Mucosa of descending colon (tissue), 3 donors: ENCODE data around the gene HOXB5. TPM values are rescaled to one million over a fixed set of nuclear protein-coding genes. Genes with fewer than 3 reads are reported as not detected.

Source experiments
- ATAC-seq: fragments of 200-7000 bp; cut with Tn5 transposase; one replicate; pipeline ENCODE4 v1.9.1; 2020; ENCODE audit warnings: mild to moderate bottlenecking, moderate library complexity
- DNase-seq, 3 donors: peaks; one replicate each; pipeline ENCODE4 v3.0.0-alpha.2; 2020
- H3K36me3 ChIP-seq: fragments of 200-600 bp; one replicate; pipeline ENCODE4 v1.8.0; 2021; ENCODE audit warnings: low read depth, mild to moderate bottlenecking
- H3K4me1 ChIP-seq: fragments of 200-600 bp; one replicate; pipeline ENCODE4 v1.8.0; 2021; ENCODE audit warnings: low read depth, mild to moderate bottlenecking
- H3K4me3 ChIP-seq: fragments of 200-600 bp; one replicate; pipeline ENCODE4 v1.8.0; 2021; ENCODE audit warnings: mild to moderate bottlenecking
- H3K9me3 ChIP-seq: fragments of 200-600 bp; one replicate; pipeline ENCODE4 v1.8.0; 2021; ENCODE audit warnings: mild to moderate bottlenecking
- CTCF ChIP-seq: fragments of 200-600 bp; IDR thresholded peaks from one replicate; pipeline ENCODE4 v1.8.0; 2022; ENCODE audit warnings: antibody characterized with exemption, mild to moderate bottlenecking
- intact Hi-C, 2 donors: fragments of 100-400 bp; cut with DNase I in 1 of 2; cut with micrococcal nuclease in 1 of 2; formaldehyde crosslinking; loops; one replicate each; pipeline versions ENCODE4 v1.11.0 to v1.11.1; 2022; cut with DNase I, micrococcal nuclease
- total RNA-seq, 3 donors: library from RNA; stranded (reverse); fragmentation: NEBNext Ultra II Directional in 2 of 3; extraction: Animal tissue kit (Norgen Biotek cat#: 25700) in 2 of 3; gene quantifications; one replicate each; pipeline versions ENCODE4 v1.2.1 to v1.2.4, GENCODE V29; 2021 to 2023
- donor health status: DM: no; HTN: no; CAD: no; lungs with moderate emphysema.
- donor health status: DM: no; HTN: no; CAD: no.
- donor health status: DM: no; HTN: yes; CAD: no.

Gene HOXB5
- total RNA-seq, 3 donors from 2014 or later = 16.2 to 29.3 (median 19.9) TPM

DNA sequence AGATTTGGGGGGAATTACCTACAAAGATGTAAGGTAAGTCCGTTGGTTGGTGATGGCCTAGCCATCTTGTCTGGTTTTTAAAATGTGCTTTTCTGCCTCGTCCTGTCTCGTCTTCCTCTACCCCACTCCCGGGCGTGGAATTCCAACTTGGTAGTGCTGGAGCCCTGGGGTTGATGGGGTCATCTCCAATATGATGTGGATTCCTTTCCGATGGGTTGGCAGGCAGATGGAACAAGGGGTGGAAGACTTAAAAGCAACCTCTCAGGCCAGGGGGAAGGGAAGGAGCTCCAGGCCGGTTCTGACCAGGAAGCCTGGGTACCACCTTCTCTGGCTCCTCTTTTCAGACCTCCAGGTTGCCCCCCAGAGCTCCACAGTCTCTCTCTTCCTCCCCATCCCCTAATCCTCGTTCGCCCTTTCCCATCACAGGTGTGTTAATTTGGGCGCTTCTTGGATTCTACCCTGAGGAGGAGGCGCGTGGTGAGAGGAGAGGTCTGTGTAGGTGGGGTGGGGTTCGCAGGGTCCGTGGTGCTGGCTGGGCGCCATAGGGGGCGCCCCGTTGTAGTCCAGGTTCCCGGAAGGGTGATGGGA lies 43.6 kb downstream of the HOXB5 start:
- TF ChIP-seq CTCF = no peak
- no peak overlapping the region for H3K4me3 ChIP-seq
- peaks cover 15% of the 10 kb centered on the region for H3K4me1 ChIP-seq

GRCh38 chr17:48549281-48549630 lies 44.3 kb downstream of the HOXB5 start:
- Histone ChIP-seq H3K4me3 (no peak overlapping the region), H3K36me3 (no peaks in the 10 kb centered on the region), H3K9me3 (no peaks in the 10 kb centered on the region), H3K4me1 (peaks cover 13% of the 10 kb centered on the region)
- TF ChIP-seq CTCF = no peak
- intact Hi-C loops = no loop called here
- ATAC-seq (no peak), DNase-seq (no peak)

More for the DNA sequence above, 43.6 kb downstream of the HOXB5 start:
- Histone ChIP-seq H3K36me3 (no peaks in the 10 kb centered on the region), H3K9me3 (no peaks in the 10 kb centered on the region)
- DNase-seq (no peak), ATAC-seq (no peak)
- intact Hi-C loops = no loop called here

DNA sequence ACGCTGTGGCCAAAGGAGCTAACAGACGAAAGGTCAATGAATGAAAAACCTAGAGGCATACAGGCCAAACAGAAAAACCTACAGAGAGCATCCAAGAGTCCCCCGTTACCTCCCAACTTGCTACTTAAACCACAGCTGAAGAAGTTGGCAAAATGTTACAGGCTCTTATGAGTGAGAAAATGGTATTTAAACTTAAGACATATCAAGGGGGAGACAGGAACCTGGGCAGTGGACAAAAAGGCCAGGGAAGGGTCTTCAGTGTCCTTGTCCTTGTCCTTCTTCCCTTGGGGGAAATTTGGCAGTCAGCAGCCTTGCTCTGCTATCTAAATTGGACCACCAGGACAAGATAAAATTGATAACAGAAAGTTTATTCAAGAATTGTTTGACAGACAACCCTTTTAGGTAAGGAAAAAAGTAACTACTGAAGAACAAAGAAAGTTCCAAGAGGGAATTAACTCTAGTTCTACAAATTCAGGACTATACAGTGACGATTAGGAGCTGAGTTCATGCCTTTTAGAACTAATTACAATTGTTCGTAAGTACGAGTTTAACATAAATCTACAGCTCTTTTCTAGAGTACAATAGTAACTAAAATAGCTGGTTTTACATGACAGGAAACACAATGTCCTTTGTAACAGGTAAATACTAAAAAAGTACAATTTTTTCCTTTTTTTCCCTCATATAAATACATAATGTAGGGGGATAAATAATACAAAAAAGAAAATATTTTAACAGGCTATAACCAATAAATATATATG lies 44.9 kb downstream of the HOXB5 start:
- intact Hi-C loops = no loop called here
- no peak for TF ChIP-seq CTCF
- DNase-seq (no peak), ATAC-seq (no peak)
- no peaks in the 10 kb centered on the region for H3K36me3 ChIP-seq
- H3K4me3 ChIP-seq = no peak overlapping the region
- H3K9me3 ChIP-seq = no peaks in the 10 kb centered on the region
- peaks cover 15% of the 10 kb centered on the region for H3K4me1 ChIP-seq

- Histone ChIP-seq H3K4me1 (peaks cover 18% of the 10 kb centered on the region), H3K4me3 (no peak overlapping the region), H3K36me3 (no peaks in the 10 kb centered on the region), H3K9me3 (no peaks in the 10 kb centered on the region)
- TF ChIP-seq CTCF = no peak
- intact Hi-C loops = no loop called here
- ATAC-seq = no peak
- DNase-seq = peak in 1 of 3 donors; percentile 51
Observed at GRCh38 chr17:48547808-48548522, 45.6 kb downstream of the HOXB5 start.

- H3K4me3 ChIP-seq = no peak overlapping the region
- H3K9me3 ChIP-seq = no peaks in the 10 kb centered on the region
- no peaks in the 10 kb centered on the region for H3K36me3 ChIP-seq
- intact Hi-C loops = no loop called here
- DNase-seq (peak in 1 of 3 donors; percentile 53), ATAC-seq (peak; percentile 54)
- no peak for TF ChIP-seq CTCF
- H3K4me1 ChIP-seq = peaks cover 18% of the 10 kb centered on the region
Observed at GRCh38 chr17:48546924-48547807, 46.4 kb downstream of the HOXB5 start.
